Neural progenitor cell (in vitro differentiated cells): ENCODE data around the gene CD99. TPM values are rescaled to one million over a fixed set of nuclear protein-coding genes. Genes with fewer than 3 reads are reported as not detected.

Source experiments
- DNase-seq: peaks from one replicate; pipeline ENCODE4 v3.0.0-alpha.2; 2016; ENCODE audit warnings: low spot score
- H2AFZ ChIP-seq: fragments of 200-600 bp; sonication (generic); replicated peaks from 2 replicates; pipeline ENCODE4 v1.6.1; 2016; ENCODE audit warnings: antibody characterized with exemption
- H3F3A ChIP-seq: fragments of 200-600 bp; sonication (generic); 2 replicates; pipeline ENCODE4 v1.6.1; 2016; ENCODE audit warnings: antibody characterized with exemption, low read depth
- H3K27ac ChIP-seq: fragments of 200-600 bp; sonication (generic); 2 replicates; pipeline ENCODE4 v1.5.1; 2016; ENCODE audit warnings: mild to moderate bottlenecking
- H3K27me3 ChIP-seq: fragments of 200-600 bp; sonication (generic); 2 replicates; pipeline ENCODE4 v1.6.1; 2016; ENCODE audit warnings: mild to moderate bottlenecking, moderate library complexity
- H3K36me3 ChIP-seq: fragments of 200-600 bp; sonication (generic); 2 replicates; pipeline ENCODE4 v1.5.1; 2016
- H3K4me1 ChIP-seq: fragments of 200-600 bp; sonication (generic); 2 replicates; pipeline ENCODE4 v1.6.1; 2016; ENCODE audit warnings: mixed run types
- H3K4me2 ChIP-seq: fragments of 200-600 bp; sonication (generic); 2 replicates; pipeline ENCODE4 v1.6.1; 2016
- H3K4me3 ChIP-seq: fragments of 200-600 bp; sonication (generic); 2 replicates; pipeline ENCODE4 v1.5.1; 2016
- H3K79me2 ChIP-seq: fragments of 200-600 bp; sonication (generic); 2 replicates; pipeline ENCODE4 v1.6.1; 2016; ENCODE audit warnings: low read depth
- H3K9ac ChIP-seq: fragments of 200-600 bp; sonication (generic); 2 replicates; pipeline ENCODE4 v1.6.1; 2016
- H3K9me3 ChIP-seq: fragments of 200-600 bp; sonication (generic); 2 replicates; pipeline ENCODE4 v1.5.1; 2016; ENCODE audit warnings: low read depth
- H4K20me1 ChIP-seq: fragments of 200-600 bp; sonication (generic); 2 replicates; pipeline ENCODE4 v1.6.1; 2016; ENCODE audit warnings: low read depth
- H3K27ac Mint-ChIP-seq: 3 replicates; pipeline ENCODE4 v1.8.0; 2021; ENCODE audit warnings: mixed read lengths
- H3K27me3 Mint-ChIP-seq: 2 replicates; pipeline ENCODE4 v1.8.0; 2022; ENCODE audit warnings: low read depth, mild to moderate bottlenecking, inconsistent platforms, moderate library complexity, mixed read lengths; ENCODE audit not compliant: insufficient read depth
- H3K36me3 Mint-ChIP-seq: 3 replicates; pipeline ENCODE4 v1.8.0; 2021; ENCODE audit warnings: mixed read lengths
- H3K4me1 Mint-ChIP-seq: 3 replicates; pipeline ENCODE4 v1.8.0; 2021; ENCODE audit warnings: mixed read lengths
- H3K4me3 Mint-ChIP-seq: 3 replicates; pipeline ENCODE4 v1.8.0; 2021; ENCODE audit warnings: mild to moderate bottlenecking, moderate library complexity, mixed read lengths
- H3K9me3 Mint-ChIP-seq: 3 replicates; pipeline ENCODE4 v1.8.0; 2020; ENCODE audit warnings: mixed read lengths
- CTCF ChIP-seq: fragments of 200-600 bp; sonication (generic); IDR thresholded peaks from 2 replicates; pipeline ENCODE4 v1.5.1; 2017; ENCODE audit warnings: antibody characterized with exemption, mild to moderate bottlenecking
- EZH2 ChIP-seq: fragments of 200-600 bp; sonication (generic); IDR thresholded peaks from 2 replicates; pipeline ENCODE4 v1.6.1; 2017; ENCODE audit warnings: antibody characterized with exemption, mild to moderate bottlenecking, moderate library complexity
- EZH2phosphoT487 ChIP-seq: fragments of 200-600 bp; sonication (generic); IDR thresholded peaks from 2 replicates; pipeline ENCODE4 v1.6.1; 2017; ENCODE audit warnings: antibody characterized with exemption
- total RNA-seq: library from RNA; depleted of rRNA; stranded (reverse); fragments of >200 nt; gene quantifications from 2 replicates; pipeline ENCODE4 v1.2.3, GENCODE V29; 2015; ENCODE audit warnings: low replicate concordance

Gene CD99
- total RNA-seq, 1 donor from 2014 or later: 81.8 TPM

- peaks cover 6% of the 10 kb centered on the region for H3K4me1 ChIP-seq
- H3K4me1 Mint-ChIP-seq: peaks cover 39% of the 10 kb centered on the region
- H3K27ac Mint-ChIP-seq: peak overlapping the region; percentile 75
- H3K9ac ChIP-seq: peak overlapping the region; percentile 31
- no peaks in the 10 kb centered on the region for H3K9me3 Mint-ChIP-seq
- peaks cover 46% of the 10 kb centered on the region for H3K27me3 ChIP-seq
- H3K79me2 ChIP-seq: peaks cover 39% of the 10 kb centered on the region
- H3K36me3 ChIP-seq: no peaks in the 10 kb centered on the region
- peaks cover 16% of the 10 kb centered on the region for H3F3A ChIP-seq
- no peaks in the 10 kb centered on the region for H4K20me1 ChIP-seq
- H3K36me3 Mint-ChIP-seq: peaks cover 11% of the 10 kb centered on the region
- DNase-seq: peak; percentile 39
- H3K27ac ChIP-seq: no peak overlapping the region
- H3K27me3 Mint-ChIP-seq: peaks cover 4% of the 10 kb centered on the region
- H3K4me3 ChIP-seq: peak overlapping the region; percentile 65
- H3K4me2 ChIP-seq: peak overlapping the region; percentile 92
- no peaks in the 10 kb centered on the region for H3K9me3 ChIP-seq
- H2AFZ ChIP-seq: peak overlapping the region; percentile 53
- TF ChIP-seq CTCF: no peak
- no peak for TF ChIP-seq EZH2
- TF ChIP-seq EZH2phosphoT487: no peak
- peak overlapping the region; percentile 91 for H3K4me3 Mint-ChIP-seq
Observed at GRCh38 chrX:2692221-2693112, 1.4 kb downstream of the CD99 start.

- Histone ChIP-seq H3K4me2 (peak overlapping the region; percentile 92), H3K27ac (no peak overlapping the region), H3F3A (peaks cover 16% of the 10 kb centered on the region), H3K36me3 (no peaks in the 10 kb centered on the region), H3K79me2 (peaks cover 39% of the 10 kb centered on the region), H4K20me1 (no peaks in the 10 kb centered on the region), H3K4me1 (peaks cover 6% of the 10 kb centered on the region), H3K9ac (no peak overlapping the region), H3K4me3 (peak overlapping the region; percentile 65), H3K27me3 (peaks cover 46% of the 10 kb centered on the region), H2AFZ (no peak overlapping the region), H3K9me3 (no peaks in the 10 kb centered on the region)
- peaks cover 4% of the 10 kb centered on the region for H3K27me3 Mint-ChIP-seq
- peaks cover 41% of the 10 kb centered on the region for H3K4me1 Mint-ChIP-seq
- no peak for DNase-seq
- TF ChIP-seq CTCF (no peak), EZH2phosphoT487 (no peak), EZH2 (no peak)
- H3K9me3 Mint-ChIP-seq: no peaks in the 10 kb centered on the region
- peak overlapping the region; percentile 91 for H3K4me3 Mint-ChIP-seq
- peak overlapping the region; percentile 57 for H3K27ac Mint-ChIP-seq
- peaks cover 15% of the 10 kb centered on the region for H3K36me3 Mint-ChIP-seq
Observed at GRCh38 chrX:2693113-2694002, 2.3 kb downstream of the CD99 start.

GRCh38 chrX:2694914-2695267, 3.8 kb downstream of the CD99 start:
- Histone ChIP-seq H3K27ac (no peak overlapping the region), H3K9ac (no peak overlapping the region), H3K79me2 (peaks cover 42% of the 10 kb centered on the region), H2AFZ (no peak overlapping the region), H4K20me1 (no peaks in the 10 kb centered on the region), H3K9me3 (no peaks in the 10 kb centered on the region), H3K4me3 (no peak overlapping the region), H3K27me3 (peaks cover 37% of the 10 kb centered on the region), H3K4me1 (peaks cover 6% of the 10 kb centered on the region), H3K4me2 (no peak overlapping the region), H3F3A (peaks cover 8% of the 10 kb centered on the region), H3K36me3 (no peaks in the 10 kb centered on the region)
- Mint-ChIP-seq H3K36me3 (peaks cover 17% of the 10 kb centered on the region), H3K9me3 (no peaks in the 10 kb centered on the region), H3K4me3 (no peak overlapping the region), H3K4me1 (peaks cover 39% of the 10 kb centered on the region), H3K27me3 (no peaks in the 10 kb centered on the region), H3K27ac (no peak overlapping the region)
- DNase-seq: no peak
- TF ChIP-seq CTCF (no peak), EZH2phosphoT487 (no peak), EZH2 (no peak)
